Measurements from ENCODE around the gene USH2A.

GRCh38 chr1:216314379-216315095 lies 108.7 kb downstream of the USH2A start:
- no peak for TF ChIP-seq CTCF (IDR thresholded peaks at IDR 0.05; ENCODE audit: borderline replicate concordance, extremely low read depth, low read length, poor library complexity, severe bottlenecking)
- no peak for TF ChIP-seq EZH2 (IDR thresholded peaks at IDR 0.05; ENCODE audit: borderline replicate concordance, low read depth, low read length, severe bottlenecking)

Data from DND-41 (cell line).